Measurements from ENCODE around the gene EGLN3. TPM values are rescaled to one million over a fixed set of nuclear protein-coding genes. Genes with fewer than 3 reads are reported as not detected.

Gene EGLN3
- total and polyA plus RNA-seq, 2 donors from 2014 or later = 19.6 to 22.5 TPM

DNA sequence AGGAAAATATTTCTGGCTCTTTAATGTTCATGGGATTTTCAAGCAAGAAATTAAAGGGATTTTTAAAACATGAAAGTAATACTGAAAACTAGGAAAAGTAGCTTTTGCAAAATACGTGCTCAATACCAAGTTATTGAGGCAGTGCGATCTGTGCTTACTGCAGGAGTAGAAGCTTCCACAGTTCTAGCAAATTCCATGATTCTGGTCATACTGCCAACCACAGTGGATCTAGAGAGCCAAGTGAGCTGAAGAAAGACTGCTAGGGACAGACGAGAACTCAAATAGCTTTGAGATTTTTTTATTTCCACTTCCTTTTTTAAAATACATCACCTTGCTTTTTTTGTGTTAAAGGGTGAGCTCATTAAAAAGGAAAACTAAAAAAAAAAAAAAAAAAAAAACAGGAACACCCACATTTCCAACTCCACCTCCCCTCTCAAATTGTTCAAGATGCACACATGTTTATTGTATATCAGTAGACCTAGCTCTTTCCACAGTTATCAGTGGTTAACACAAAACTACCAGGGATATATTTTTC, 26.2 kb downstream of the EGLN3 start:
- no peaks in the 10 kb centered on the region for H3K36me3 ChIP-seq (ENCODE audit: control insufficient read depth in 2 of 3, insufficient read depth in 3 of 3, low read length in 3 of 3)
- intact Hi-C loops (cut with DNase I) = no loop called here
- TF ChIP-seq, protein P1, sequence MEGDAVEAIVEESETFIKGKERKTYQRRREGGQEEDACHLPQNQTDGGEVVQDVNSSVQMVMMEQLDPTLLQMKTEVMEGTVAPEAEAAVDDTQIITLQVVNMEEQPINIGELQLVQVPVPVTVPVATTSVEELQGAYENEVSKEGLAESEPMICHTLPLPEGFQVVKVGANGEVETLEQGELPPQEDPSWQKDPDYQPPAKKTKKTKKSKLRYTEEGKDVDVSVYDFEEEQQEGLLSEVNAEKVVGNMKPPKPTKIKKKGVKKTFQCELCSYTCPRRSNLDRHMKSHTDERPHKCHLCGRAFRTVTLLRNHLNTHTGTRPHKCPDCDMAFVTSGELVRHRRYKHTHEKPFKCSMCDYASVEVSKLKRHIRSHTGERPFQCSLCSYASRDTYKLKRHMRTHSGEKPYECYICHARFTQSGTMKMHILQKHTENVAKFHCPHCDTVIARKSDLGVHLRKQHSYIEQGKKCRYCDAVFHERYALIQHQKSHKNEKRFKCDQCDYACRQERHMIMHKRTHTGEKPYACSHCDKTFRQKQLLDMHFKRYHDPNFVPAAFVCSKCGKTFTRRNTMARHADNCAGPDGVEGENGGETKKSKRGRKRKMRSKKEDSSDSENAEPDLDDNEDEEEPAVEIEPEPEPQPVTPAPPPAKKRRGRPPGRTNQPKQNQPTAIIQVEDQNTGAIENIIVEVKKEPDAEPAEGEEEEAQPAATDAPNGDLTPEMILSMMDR (IDR thresholded peaks at IDR 0.05; ENCODE audit: borderline replicate concordance, extremely low read depth, insufficient read depth) = no peak
- no peak overlapping the region for H3K4me3 ChIP-seq (ENCODE audit: low read length in 3 of 3)
- no peaks in the 10 kb centered on the region for H3K27me3 ChIP-seq (ENCODE audit: control insufficient read depth, insufficient read depth, low read length)
- DNase-seq (no peak), FAIRE-seq (no peak)
- no peak overlapping the region for H3K9ac ChIP-seq (ENCODE audit: low read length in 3 of 3)
- H3K4me1 ChIP-seq (ENCODE audit: control insufficient read depth in 2 of 3, insufficient read depth in 2 of 3, low read depth in 1 of 3, low read length in 3 of 3) = no peaks in the 10 kb centered on the region
- no peaks in the 10 kb centered on the region for H3K9me3 ChIP-seq (ENCODE audit: control insufficient read depth in 2 of 3, insufficient read depth in 1 of 3, low read length in 3 of 3)
- no peak overlapping the region for H3K27ac ChIP-seq (ENCODE audit: low read depth in 2 of 2, low read length in 2 of 2)

DNA sequence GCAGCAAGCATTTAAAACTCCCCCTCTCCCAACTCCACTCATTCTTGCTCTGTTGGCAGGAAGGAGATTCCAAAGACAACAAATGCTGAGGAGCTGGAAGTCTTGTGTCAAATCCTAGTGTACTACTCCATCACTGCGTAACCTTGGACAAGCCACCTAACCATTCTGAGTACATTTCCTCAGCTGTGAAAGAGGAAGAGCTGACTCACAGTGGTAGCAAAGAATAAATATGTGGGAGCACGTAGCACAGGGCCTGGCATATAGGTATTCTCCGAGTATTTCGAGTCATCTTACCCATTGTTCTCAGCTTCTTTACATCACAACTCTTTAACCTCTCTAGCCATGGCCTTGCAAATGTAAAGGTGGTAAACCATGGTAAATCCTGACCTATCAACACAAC, 28.7 kb downstream of the EGLN3 start:
- no peak for FAIRE-seq

DNA sequence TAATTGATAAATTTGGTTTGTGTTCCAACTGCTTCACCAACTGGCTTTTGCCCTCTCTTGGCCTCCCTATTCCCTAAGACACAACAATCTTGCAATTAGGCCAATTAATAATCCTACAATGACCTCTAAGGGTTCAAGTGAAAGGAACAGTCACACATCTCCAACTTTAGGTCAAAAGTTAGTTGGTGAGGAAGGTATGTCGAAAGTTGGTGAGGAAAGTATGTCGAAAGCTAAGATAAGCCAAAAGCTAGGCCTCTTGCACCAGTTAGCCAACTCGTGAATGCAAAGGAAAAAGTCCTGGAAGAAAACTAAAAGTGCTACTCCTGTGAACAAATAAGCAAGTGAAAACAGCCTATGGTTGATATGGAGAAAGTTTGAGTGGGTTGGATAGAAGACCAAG, 32.6 kb downstream of the EGLN3 start:
- no peak overlapping the region for H3K4me3 ChIP-seq (ENCODE audit: low read length in 3 of 3)
- no peaks in the 10 kb centered on the region for H3K9me3 ChIP-seq (ENCODE audit: control insufficient read depth in 2 of 3, insufficient read depth in 1 of 3, low read length in 3 of 3)
- no peak overlapping the region for H3K27ac ChIP-seq (ENCODE audit: low read depth in 2 of 2, low read length in 2 of 2)
- H3K27me3 ChIP-seq (ENCODE audit: control insufficient read depth, insufficient read depth, low read length) = no peaks in the 10 kb centered on the region
- TF ChIP-seq, protein P1 (IDR thresholded peaks at IDR 0.05; ENCODE audit: borderline replicate concordance, extremely low read depth, insufficient read depth) = no peak
- no peaks in the 10 kb centered on the region for H3K36me3 ChIP-seq (ENCODE audit: control insufficient read depth in 2 of 3, insufficient read depth in 3 of 3, low read length in 3 of 3)
- H3K4me1 ChIP-seq (ENCODE audit: control insufficient read depth in 2 of 3, insufficient read depth in 2 of 3, low read depth in 1 of 3, low read length in 3 of 3) = no peaks in the 10 kb centered on the region
- FAIRE-seq (no peak), DNase-seq (no peak)
- intact Hi-C loops (cut with DNase I) = no loop called here
- no peak overlapping the region for H3K9ac ChIP-seq (ENCODE audit: low read length in 3 of 3)

More for the DNA sequence above, 28.7 kb downstream of the EGLN3 start:
- H3K36me3 ChIP-seq (ENCODE audit: control insufficient read depth in 2 of 3, insufficient read depth in 3 of 3, low read length in 3 of 3) = no peaks in the 10 kb centered on the region
- TF ChIP-seq, protein P1 (IDR thresholded peaks at IDR 0.05; ENCODE audit: borderline replicate concordance, extremely low read depth, insufficient read depth) = no peak
- intact Hi-C loops (cut with DNase I) = no loop called here
- no peak for DNase-seq
- H3K27me3 ChIP-seq (ENCODE audit: control insufficient read depth, insufficient read depth, low read length) = no peaks in the 10 kb centered on the region
- H3K9ac ChIP-seq (ENCODE audit: low read length in 3 of 3) = no peak overlapping the region
- no peak overlapping the region for H3K4me3 ChIP-seq (ENCODE audit: low read length in 3 of 3)
- no peaks in the 10 kb centered on the region for H3K9me3 ChIP-seq (ENCODE audit: control insufficient read depth in 2 of 3, insufficient read depth in 1 of 3, low read length in 3 of 3)
- no peaks in the 10 kb centered on the region for H3K4me1 ChIP-seq (ENCODE audit: control insufficient read depth in 2 of 3, insufficient read depth in 2 of 3, low read depth in 1 of 3, low read length in 3 of 3)
- H3K27ac ChIP-seq (ENCODE audit: low read depth in 2 of 2, low read length in 2 of 2) = no peak overlapping the region

DNA sequence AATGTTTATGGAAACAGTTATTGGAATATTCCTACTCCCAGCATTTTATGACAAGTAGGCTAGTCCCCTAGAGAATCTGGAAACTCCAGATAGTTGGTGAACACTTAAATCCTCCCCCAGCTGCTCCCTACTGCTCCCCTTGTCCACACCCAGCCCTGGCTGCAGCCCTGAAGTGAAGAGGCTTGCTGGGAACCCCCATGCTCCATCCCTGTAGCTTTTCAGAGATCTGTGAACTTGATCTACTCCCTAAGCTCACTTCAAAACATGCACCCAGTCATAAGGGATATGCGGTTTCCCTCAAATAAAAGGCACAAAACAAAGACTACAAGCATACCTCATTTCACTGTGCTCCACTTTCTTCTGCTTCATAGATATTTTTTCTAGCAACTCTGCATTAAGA, 33.2 kb downstream of the EGLN3 start:
- Histone ChIP-seq H3K9me3 (ENCODE audit: control insufficient read depth in 2 of 3, insufficient read depth in 1 of 3, low read length in 3 of 3) (no peaks in the 10 kb centered on the region), H3K4me3 (ENCODE audit: low read length in 3 of 3) (no peak overlapping the region), H3K36me3 (ENCODE audit: control insufficient read depth in 2 of 3, insufficient read depth in 3 of 3, low read length in 3 of 3) (no peaks in the 10 kb centered on the region), H3K27me3 (ENCODE audit: control insufficient read depth, insufficient read depth, low read length) (no peaks in the 10 kb centered on the region), H3K9ac (ENCODE audit: low read length in 3 of 3) (no peak overlapping the region), H3K27ac (ENCODE audit: low read depth in 2 of 2, low read length in 2 of 2) (no peak overlapping the region), H3K4me1 (ENCODE audit: control insufficient read depth in 2 of 3, insufficient read depth in 2 of 3, low read depth in 1 of 3, low read length in 3 of 3) (no peaks in the 10 kb centered on the region)
- no peak for FAIRE-seq
- intact Hi-C loops (cut with DNase I) = no loop called here
- DNase-seq = no peak
- TF ChIP-seq, protein P1 (IDR thresholded peaks at IDR 0.05; ENCODE audit: borderline replicate concordance, extremely low read depth, insufficient read depth) = no peak
